H4 (cell line): Measurements from ENCODE around the gene CSRP2. TPM values are rescaled to one million over a fixed set of nuclear protein-coding genes. Genes with fewer than 3 reads are reported as not detected.

Experiments
- DNase-seq: peaks from one replicate; pipeline ENCODE4 v3.0.0-alpha.2; 2015; ENCODE audit warnings: low spot score
- total RNA-seq: library from RNA; depleted of rRNA; stranded (reverse); fragments of >200 nt; shearing (Covaris generic); gene quantifications from 2 replicates; pipeline ENCODE4 v1.2.3, GENCODE V29; 2014

CSRP2 gene
- total RNA-seq, 1 experiment from 2014 or later, result 61.9 TPM

- no peak for DNase-seq
Measured at GRCh38 chr12:76891609-76892008, 12.8 kb upstream of the CSRP2 start.

GRCh38 chr12:76890151-76891143 lies 11.6 kb upstream of the CSRP2 start:
- no peak for DNase-seq

GRCh38 chr12:76888775-76889174 lies 10.0 kb upstream of the CSRP2 start:
- no peak for DNase-seq

- no peak for DNase-seq
Measured at GRCh38 chr12:76883811-76884210, 5.0 kb upstream of the CSRP2 start.

GRCh38 chr12:76883151-76883550 lies 4.3 kb upstream of the CSRP2 start:
- DNase-seq, result no peak

- DNase-seq, result no peak
Measured at GRCh38 chr12:76882367-76882766, 3.5 kb upstream of the CSRP2 start.

- no peak for DNase-seq
Measured at GRCh38 chr12:76881142-76881541, 2.3 kb upstream of the CSRP2 start.

- no peak for DNase-seq
Measured at GRCh38 chr12:76880519-76881023, 1.8 kb upstream of the CSRP2 start.

- DNase-seq, result no peak
Measured at GRCh38 chr12:76879710-76880518, 1.1 kb upstream of the CSRP2 start.

GRCh38 chr12:76878099-76878898 lies 520 bp downstream of the CSRP2 start:
- peak; percentile 18 for DNase-seq

- no peak for DNase-seq
Measured at GRCh38 chr12:76876696-76877229, 2.1 kb downstream of the CSRP2 start.

GRCh38 chr12:76874491-76875190 lies 4.2 kb downstream of the CSRP2 start:
- DNase-seq, result no peak

- no peak for DNase-seq
Measured at GRCh38 chr12:76874027-76874426, 4.8 kb downstream of the CSRP2 start.

GRCh38 chr12:76872415-76872814 lies 6.4 kb downstream of the CSRP2 start:
- DNase-seq, result no peak

- DNase-seq, result no peak
Measured at GRCh38 chr12:76871742-76872141, 7.1 kb downstream of the CSRP2 start.

- no peak for DNase-seq
Measured at GRCh38 chr12:76871082-76871481, 7.7 kb downstream of the CSRP2 start.

GRCh38 chr12:76866726-76867125 lies 12.1 kb downstream of the CSRP2 start:
- no peak for DNase-seq

GRCh38 chr12:76866151-76866567 lies 12.7 kb downstream of the CSRP2 start:
- DNase-seq, result no peak

GRCh38 chr12:76864791-76865400 lies 13.9 kb downstream of the CSRP2 start:
- DNase-seq, result no peak

GRCh38 chr12:76863837-76864236 lies 15.0 kb downstream of the CSRP2 start:
- DNase-seq, result no peak
